Activated T-helper 17 cell treated with anti-CD3 and anti-CD28 coated beads, Interleukin-2, amount 50 U/mL, for 72 hours (primary cell): ENCODE measurements around the gene NPPC. TPM values are rescaled to one million over a fixed set of nuclear protein-coding genes. Genes with fewer than 3 reads are reported as not detected.
"Not testable (repeated sequence)": the region's sequence is repeated elsewhere in the genome, so short reads cannot be mapped to it uniquely, and the experiment has no call there.

Experiments used
- ATAC-seq: fragments of 150-1000 bp; cut with Tn5 transposase; replicated peaks from 2 replicates; pipeline ENCODE4 v1.10.0; 2021; ENCODE audit warnings: mild to moderate bottlenecking, moderate library complexity
- H3K27ac Mint-ChIP-seq: one replicate; pipeline ENCODE4 v1.8.0; 2022; ENCODE audit warnings: mixed read lengths
- H3K27me3 Mint-ChIP-seq: one replicate; pipeline ENCODE4 v1.8.0; 2022; ENCODE audit warnings: mixed read lengths
- H3K36me3 Mint-ChIP-seq: one replicate; pipeline ENCODE4 v1.8.0; 2022; ENCODE audit warnings: low read depth, mild to moderate bottlenecking, mixed read lengths
- H3K4me1 Mint-ChIP-seq: one replicate; pipeline ENCODE4 v1.8.0; 2022; ENCODE audit warnings: mixed read lengths
- H3K4me3 Mint-ChIP-seq: one replicate; pipeline ENCODE4 v1.8.0; 2022; ENCODE audit warnings: mild to moderate bottlenecking, mixed read lengths
- H3K9me3 Mint-ChIP-seq: one replicate; pipeline ENCODE4 v1.8.0; 2022; ENCODE audit warnings: mixed read lengths
- total RNA-seq, 2 donors: library from RNA; stranded (reverse); gene quantifications; one replicate each; pipeline ENCODE4 v1.2.3, GENCODE V29; 2022

The NPPC gene, protein sequence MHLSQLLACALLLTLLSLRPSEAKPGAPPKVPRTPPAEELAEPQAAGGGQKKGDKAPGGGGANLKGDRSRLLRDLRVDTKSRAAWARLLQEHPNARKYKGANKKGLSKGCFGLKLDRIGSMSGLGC
- not detected for total RNA-seq

DNA sequence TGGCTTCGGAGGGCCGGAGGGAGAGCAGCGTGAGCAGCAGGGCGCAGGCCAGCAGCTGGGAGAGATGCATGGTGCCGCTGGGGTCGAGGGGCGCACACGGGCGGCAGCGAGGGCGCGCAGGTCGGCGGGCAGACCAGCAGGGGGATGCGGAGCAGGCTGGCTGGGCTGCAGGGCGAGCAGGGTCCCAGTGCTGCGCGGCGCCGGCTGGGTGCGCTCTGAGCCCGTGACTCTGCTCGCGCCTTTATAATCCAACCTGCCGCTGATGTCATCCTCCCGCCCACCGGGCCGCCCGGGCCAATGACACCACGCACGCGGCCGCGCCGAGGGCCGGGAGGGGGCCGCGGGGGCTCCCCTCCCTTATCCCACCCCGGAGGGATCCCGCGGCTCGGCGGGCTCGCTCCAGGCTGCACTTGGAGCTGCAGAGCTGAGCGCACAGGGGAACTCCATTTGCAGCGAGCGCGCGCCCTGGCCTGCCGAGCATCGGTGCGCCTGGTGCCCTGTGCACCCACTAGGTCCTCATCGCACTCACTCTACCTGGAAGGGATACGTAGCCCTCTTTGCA is at the start of gene NPPC:
Gene NPPC (minus strand): TSS at position 217 of the 562 bp plus-strand sequence. CDS start 147 bp downstream, at position 70.
- no peaks in the 10 kb centered on the region for H3K9me3 Mint-ChIP-seq
- no peaks in the 10 kb centered on the region for H3K36me3 Mint-ChIP-seq
- ATAC-seq: peak; percentile 74
- peak within 1 kb of the TSS; percentile 36 for H3K4me3 Mint-ChIP-seq
- H3K27ac Mint-ChIP-seq: no peak within 1 kb of the TSS
- peaks cover 7% of the 10 kb centered on the region for H3K4me1 Mint-ChIP-seq
- H3K27me3 Mint-ChIP-seq: peaks cover 53% of the 10 kb centered on the region

DNA sequence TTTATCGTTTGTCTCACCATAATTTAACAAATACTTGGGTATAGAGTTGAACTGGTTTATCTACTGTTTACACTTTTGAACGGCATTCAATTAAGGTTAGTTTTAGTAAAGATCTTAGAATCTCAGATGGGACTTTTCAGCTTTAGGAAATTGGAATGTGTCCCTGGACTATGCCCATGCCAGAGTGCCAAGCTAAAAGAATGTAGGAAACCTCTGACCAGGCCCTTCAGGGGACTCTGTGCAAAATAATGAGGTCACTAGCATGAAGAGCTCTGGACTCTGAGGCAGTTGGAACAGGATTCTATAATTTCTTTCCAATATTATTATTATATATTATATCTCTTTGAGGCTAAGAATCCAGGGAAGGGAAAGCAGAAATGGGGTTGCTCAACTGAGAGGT is 48.8 kb upstream of the NPPC start:
- Mint-ChIP-seq H3K9me3 (no peaks in the 10 kb centered on the region), H3K36me3 (peaks cover 6% of the 10 kb centered on the region), H3K4me1 (no peaks in the 10 kb centered on the region), H3K27ac (no peak overlapping the region), H3K27me3 (no peaks in the 10 kb centered on the region), H3K4me3 (no peak overlapping the region)
- no peak for ATAC-seq

DNA sequence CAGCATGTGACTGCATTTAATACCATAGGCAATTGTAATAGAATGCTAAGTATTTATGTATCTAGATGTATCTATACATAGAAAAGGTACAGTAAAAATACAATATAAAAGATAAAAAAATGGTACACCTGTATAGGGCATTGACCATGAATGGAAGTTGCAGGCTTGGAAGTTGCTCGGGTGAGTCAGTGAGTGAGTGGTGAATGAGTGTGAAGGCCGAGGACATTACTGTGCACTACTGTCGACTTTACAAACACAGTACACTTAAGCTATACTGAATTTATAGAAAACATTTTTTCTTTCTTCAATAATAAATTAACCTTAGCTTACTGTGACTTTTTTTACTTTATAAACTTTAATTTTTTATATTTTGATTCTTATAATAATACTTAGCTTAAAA is 44.3 kb upstream of the NPPC start:
- H3K4me3 Mint-ChIP-seq: no peak overlapping the region

DNA sequence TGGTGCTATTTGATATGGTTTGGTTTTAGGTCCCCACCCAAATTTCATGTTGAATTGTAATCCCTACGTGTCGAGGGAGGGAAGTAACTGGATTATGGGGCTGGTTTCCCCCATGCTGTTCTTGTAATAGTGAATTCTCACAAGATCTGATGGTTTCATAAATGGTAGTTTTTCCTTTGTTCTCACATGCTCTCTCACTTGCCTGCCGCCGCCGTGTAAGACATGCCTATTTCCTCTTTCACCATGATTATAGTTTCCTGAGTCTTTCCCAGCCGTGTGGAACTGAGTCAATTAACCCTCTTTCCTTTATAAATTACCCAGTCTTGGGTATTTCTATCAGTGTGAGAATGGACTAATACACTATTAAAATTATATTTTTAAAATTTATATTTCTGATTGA is 42.6 kb upstream of the NPPC start:
- no peak overlapping the region for H3K27ac Mint-ChIP-seq
- ATAC-seq: no peak
- H3K27me3 Mint-ChIP-seq: no peaks in the 10 kb centered on the region
- H3K9me3 Mint-ChIP-seq: no peaks in the 10 kb centered on the region
- no peak overlapping the region for H3K4me3 Mint-ChIP-seq
- peaks cover 21% of the 10 kb centered on the region for H3K4me1 Mint-ChIP-seq
- H3K36me3 Mint-ChIP-seq: peaks cover 6% of the 10 kb centered on the region

More for the DNA sequence above, 44.3 kb upstream of the NPPC start:
- Mint-ChIP-seq H3K9me3 (no peaks in the 10 kb centered on the region), H3K27me3 (no peaks in the 10 kb centered on the region), H3K36me3 (peaks cover 6% of the 10 kb centered on the region), H3K27ac (no peak overlapping the region), H3K4me1 (peaks cover 7% of the 10 kb centered on the region)
- no peak for ATAC-seq

DNA sequence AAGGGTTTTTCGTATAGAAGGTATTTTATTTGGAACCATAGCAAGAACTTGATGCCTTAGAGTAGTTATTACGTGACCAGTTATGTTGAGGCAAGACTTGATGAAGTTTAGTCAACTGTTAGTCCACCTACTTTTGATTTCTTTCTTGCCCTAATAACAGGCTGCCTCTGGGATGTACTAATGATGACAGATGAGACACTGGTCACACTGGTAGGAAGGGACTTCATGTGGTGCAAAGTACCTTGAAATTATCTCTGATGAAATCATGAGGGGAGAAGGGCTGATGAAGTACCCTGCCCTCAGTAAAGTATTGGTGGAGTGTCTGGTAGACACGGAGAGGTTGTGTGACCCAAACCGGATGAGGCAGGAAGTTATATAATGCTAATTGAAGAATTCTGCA is 40.7 kb upstream of the NPPC start:
- Mint-ChIP-seq H3K4me3 (no peak overlapping the region), H3K27me3 (no peaks in the 10 kb centered on the region), H3K36me3 (no peaks in the 10 kb centered on the region), H3K27ac (no peak overlapping the region), H3K4me1 (peaks cover 30% of the 10 kb centered on the region), H3K9me3 (no peaks in the 10 kb centered on the region)
- ATAC-seq: no peak

DNA sequence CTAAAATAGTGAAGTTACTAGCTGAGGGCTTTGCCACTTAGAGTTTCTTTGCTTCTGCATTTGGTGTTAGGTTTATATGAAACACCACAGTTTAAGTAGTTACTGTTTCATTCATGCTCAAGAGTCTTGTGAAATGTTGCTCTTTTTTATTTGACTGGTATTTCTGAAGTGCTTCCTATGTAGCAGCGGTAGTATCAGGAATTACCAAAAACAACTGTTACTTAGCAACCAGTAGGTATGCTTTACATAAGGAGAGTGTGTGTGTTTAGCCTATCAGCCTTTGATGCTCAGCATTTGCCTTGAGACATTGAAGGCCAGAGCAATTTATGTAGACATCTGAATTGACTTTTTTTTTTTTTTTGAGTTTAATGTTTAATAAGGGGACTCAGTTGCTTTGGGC is 38.9 kb upstream of the NPPC start:
- no peak overlapping the region for H3K27ac Mint-ChIP-seq
- ATAC-seq: no peak
- H3K36me3 Mint-ChIP-seq: no peaks in the 10 kb centered on the region
- H3K4me1 Mint-ChIP-seq: peaks cover 37% of the 10 kb centered on the region
- H3K27me3 Mint-ChIP-seq: no peaks in the 10 kb centered on the region
- no peaks in the 10 kb centered on the region for H3K9me3 Mint-ChIP-seq
- no peak overlapping the region for H3K4me3 Mint-ChIP-seq

DNA sequence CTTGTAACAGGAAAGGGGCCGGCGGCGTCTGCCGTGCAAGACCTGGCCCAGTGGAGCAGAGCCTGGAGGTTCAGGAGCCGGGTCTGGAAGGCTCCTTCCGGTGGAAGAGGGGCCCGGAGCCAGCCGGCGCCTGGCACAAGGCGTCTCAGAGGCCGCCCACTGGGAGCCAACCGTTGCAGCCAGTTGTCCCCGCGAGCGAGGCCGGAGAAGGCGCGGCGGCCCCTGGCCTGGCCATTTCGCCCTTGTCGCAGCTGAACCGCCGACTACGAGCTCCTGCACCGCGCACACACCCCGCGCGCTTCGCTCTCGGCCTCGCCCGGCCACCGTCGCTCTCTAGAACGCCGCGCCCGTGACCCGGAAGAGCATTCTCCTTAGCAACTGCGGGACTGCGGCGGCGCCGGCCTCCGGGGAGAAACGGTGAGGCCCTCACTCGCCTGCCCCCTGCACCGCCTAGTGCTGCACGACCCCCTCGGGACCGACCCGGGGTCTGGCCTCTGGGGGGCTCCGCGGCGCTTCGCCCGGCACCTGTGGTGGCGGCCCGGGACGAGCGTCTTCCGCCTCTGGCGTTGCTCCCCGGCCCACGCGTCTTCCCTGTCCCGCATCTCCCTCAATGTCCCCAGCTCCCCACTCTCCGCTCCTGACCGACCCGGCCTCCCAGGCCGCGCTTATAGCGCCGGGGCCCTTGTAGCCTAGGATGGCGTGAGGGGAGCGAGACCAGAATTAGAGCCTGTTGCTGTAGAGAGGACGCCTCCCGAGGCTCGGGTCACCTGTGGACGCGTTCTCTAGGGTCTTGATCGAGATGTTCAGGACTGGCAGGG is 35.4 kb upstream of the NPPC start, which contains the start of gene DIS3L2:
Gene DIS3L2 (plus strand): TSS at position 365 of the 818 bp plus-strand sequence. CDS start 53,215 bp downstream, outside the sequence.
- peak; percentile 96 for ATAC-seq
- Mint-ChIP-seq H3K36me3 (no peaks in the 10 kb centered on the region), H3K4me1 (peaks cover 31% of the 10 kb centered on the region), H3K9me3 (no peaks in the 10 kb centered on the region), H3K27ac (peak within 1 kb of the TSS; percentile 91), H3K4me3 (peak within 1 kb of the TSS; percentile 93), H3K27me3 (peaks cover under 1% of the 10 kb centered on the region)

DNA sequence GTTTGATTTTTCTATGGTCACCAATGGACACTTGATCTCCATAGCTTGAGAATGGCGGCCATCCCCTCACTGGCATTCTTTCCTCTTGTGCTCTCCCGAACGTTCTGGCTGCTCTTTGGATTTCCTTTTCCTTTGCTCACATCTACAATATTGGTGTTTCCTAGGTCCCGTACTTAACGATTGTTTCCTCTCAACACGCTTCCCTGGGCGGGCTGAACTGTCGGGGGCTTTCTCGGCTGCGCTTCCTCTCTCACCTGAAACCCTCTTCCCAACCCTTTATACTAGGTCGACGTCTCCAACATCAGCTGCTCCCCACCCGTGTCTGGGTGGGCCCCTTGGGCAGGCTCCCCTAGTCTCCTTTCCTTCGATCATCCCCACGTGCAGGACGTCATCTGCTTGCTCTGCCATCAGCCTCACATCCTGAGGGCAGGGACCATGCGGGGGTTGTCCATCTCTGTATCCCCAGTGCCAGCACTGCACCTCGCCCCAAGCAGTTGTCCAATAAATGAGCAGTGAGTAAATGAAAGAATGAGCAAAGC is 34.7 kb upstream of the NPPC start:
- Mint-ChIP-seq H3K27ac (peak overlapping the region; percentile 91), H3K27me3 (peaks cover 8% of the 10 kb centered on the region), H3K4me1 (peaks cover 30% of the 10 kb centered on the region), H3K9me3 (no peaks in the 10 kb centered on the region), H3K36me3 (no peaks in the 10 kb centered on the region), H3K4me3 (peak overlapping the region; percentile 93)
- peak; percentile 34 for ATAC-seq

DNA sequence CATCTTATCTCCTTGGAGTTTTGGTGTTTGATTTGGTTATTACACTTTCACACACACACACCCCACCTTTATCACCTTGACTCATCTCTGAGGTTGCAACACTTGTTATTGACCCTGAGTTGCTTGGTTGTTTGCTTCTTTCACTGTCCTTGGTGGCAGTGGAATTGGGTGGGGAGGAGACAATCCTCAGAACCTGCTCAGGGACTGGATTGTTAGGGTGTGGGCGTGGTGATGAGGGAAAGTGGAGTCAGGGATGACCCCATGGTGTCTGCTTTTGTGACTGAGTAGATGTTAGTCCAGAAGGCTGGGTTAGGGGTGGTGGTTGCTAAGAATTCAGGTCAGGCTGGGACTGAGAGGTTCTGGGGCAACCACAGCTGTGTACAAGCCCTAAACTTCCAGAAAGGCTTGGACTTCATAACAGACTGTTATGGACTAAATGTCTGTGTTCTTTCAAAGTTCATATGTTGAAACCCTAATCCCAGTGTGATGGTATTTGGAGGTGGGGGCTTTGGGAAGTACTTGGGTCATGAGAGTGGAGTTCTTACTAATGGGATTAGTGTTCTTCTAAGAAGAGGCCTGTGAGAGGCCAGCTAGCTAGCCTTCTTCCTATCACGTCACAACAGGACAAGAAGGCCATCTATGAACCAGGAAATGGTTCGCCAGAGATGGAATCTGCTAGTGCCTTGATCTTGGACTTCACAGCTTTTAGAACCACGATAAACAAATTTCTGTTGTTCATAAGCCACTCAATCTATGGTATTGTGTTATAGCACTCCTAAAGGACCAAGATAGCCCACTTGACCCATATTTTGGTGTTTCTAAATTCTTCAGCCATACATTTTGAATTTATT is 31.9 kb upstream of the NPPC start:
- H3K36me3 Mint-ChIP-seq: no peaks in the 10 kb centered on the region
- H3K27me3 Mint-ChIP-seq: peaks cover 14% of the 10 kb centered on the region
- peaks cover 13% of the 10 kb centered on the region for H3K4me1 Mint-ChIP-seq
- H3K9me3 Mint-ChIP-seq: no peaks in the 10 kb centered on the region
- no peak overlapping the region for H3K27ac Mint-ChIP-seq
- H3K4me3 Mint-ChIP-seq: no peak overlapping the region
- no peak for ATAC-seq

DNA sequence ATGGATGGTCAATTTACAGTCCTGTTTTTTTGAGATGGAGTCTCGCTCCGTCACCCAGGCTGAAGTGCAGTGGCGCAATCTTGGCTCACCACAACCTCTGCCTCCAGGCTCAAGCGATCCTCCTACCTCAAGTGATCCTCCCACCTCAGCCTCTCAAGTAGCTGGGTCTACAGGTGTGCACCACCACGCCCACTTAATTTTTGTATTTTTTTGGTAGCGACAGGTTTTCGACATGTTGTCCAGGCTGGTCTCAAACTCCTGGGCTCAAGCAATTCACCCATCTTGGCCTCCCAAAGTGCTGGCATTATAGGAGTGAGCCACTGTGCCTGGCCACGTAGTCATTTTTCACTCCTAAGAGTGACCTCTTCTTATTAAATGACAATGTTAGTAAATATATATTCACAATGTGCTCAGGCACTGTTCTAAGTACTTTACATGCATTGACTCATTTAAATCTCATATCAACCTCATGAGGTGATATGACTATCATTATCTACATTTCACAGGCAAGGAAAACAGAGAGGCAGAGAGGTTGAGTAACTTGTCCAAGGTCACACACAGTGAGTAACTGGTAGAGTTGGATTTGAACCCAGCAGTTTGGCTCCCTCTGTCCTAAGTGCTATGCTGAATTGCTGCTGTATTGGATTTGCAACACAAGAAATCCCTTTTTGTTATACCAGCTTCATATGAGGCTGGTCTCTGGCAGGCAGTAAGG is 29.7 kb upstream of the NPPC start:
- Mint-ChIP-seq H3K27me3 (peaks cover 18% of the 10 kb centered on the region), H3K36me3 (no peaks in the 10 kb centered on the region), H3K27ac (no peak overlapping the region), H3K4me3 (no peak overlapping the region), H3K4me1 (peaks cover 3% of the 10 kb centered on the region), H3K9me3 (no peaks in the 10 kb centered on the region)
- ATAC-seq: no peak

DNA sequence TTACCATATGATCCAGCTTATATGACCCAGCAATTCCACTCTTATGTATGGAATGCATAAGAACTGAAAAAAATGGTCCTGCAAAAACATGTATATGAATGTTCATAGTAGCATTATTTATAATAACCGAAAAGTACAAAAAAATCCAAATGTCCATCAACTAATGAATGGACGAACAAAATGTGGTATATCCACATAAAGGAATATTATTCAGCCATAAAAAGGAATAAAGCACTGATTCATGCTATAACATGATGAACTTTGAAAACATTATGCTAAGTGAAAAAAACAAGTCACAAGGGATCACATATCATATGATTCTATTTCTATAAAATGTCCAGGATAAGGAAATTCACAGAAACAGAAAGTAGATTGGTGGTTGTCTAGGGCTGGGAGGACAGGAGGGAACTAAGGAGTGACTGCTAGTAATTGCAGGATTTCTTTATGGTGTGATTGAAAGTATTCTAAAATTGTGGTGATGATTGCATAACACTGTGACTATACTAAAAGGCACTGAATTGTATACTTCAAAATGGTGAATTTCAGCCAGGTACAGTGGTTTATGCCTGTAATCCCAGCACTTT is 25.3 kb upstream of the NPPC start:
- H3K4me1 Mint-ChIP-seq: no peaks in the 10 kb centered on the region
- H3K4me3 Mint-ChIP-seq: no peak overlapping the region
- no peak for ATAC-seq
- no peak overlapping the region for H3K27ac Mint-ChIP-seq
- H3K36me3 Mint-ChIP-seq: no peaks in the 10 kb centered on the region
- H3K27me3 Mint-ChIP-seq: peaks cover 17% of the 10 kb centered on the region
- no peaks in the 10 kb centered on the region for H3K9me3 Mint-ChIP-seq

DNA sequence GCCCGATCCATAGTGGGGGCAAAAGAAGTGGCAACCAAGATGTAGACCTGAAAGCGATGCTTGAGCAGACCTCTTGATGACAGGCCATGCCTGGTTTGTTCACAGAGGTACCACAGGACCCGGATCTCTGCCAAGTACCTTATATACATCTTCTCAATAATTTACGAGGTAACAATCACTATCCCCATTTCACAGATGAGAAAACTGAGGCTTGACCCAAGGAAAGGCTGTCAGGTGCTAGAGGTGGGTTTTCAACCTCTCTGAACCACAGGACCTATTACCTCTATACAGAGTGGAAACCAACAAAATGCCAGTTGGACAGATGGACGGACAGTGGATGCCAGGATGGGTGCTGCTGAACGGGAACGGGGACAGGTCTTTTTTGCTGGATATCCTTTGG is 21.5 kb upstream of the NPPC start:
- Mint-ChIP-seq H3K4me1 (no peaks in the 10 kb centered on the region), H3K9me3 (no peaks in the 10 kb centered on the region), H3K36me3 (no peaks in the 10 kb centered on the region), H3K27me3 (peaks cover 7% of the 10 kb centered on the region), H3K4me3 (no peak overlapping the region), H3K27ac (no peak overlapping the region)
- no peak for ATAC-seq

DNA sequence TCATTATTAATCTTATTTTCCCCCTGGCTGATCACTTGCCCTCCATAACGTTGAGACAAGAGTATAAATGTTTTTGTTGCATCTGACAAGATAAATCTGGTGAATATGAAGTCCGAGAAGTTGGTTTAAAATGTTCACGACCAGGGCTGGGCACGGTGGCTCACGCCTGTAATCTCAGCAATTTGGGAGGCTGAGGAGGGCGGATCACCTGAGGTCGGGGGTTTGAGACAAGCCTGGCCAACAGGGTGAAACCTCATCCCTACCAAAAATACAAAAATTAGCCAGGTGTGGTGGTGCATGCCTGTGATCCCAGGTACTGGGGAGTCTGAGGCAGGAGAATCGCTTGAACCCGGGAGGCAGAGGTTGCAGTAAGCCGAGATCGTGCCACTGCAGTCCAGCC is 20.9 kb upstream of the NPPC start:
- not testable (repeated sequence) for H3K4me3 Mint-ChIP-seq, H3K9me3 Mint-ChIP-seq, H3K27me3 Mint-ChIP-seq, ATAC-seq, H3K4me1 Mint-ChIP-seq, H3K36me3 Mint-ChIP-seq, H3K27ac Mint-ChIP-seq
